Measurements from ENCODE around the gene F2RL1. TPM values are rescaled to one million over a fixed set of nuclear protein-coding genes. Genes with fewer than 3 reads are reported as not detected.
"Not testable (repeated sequence)": the region's sequence is repeated elsewhere in the genome, so short reads cannot be mapped to it uniquely, and the experiment has no call there.

Gene F2RL1
- total RNA-seq, 1 experiment from 2014 or later: 23.0 TPM

DNA sequence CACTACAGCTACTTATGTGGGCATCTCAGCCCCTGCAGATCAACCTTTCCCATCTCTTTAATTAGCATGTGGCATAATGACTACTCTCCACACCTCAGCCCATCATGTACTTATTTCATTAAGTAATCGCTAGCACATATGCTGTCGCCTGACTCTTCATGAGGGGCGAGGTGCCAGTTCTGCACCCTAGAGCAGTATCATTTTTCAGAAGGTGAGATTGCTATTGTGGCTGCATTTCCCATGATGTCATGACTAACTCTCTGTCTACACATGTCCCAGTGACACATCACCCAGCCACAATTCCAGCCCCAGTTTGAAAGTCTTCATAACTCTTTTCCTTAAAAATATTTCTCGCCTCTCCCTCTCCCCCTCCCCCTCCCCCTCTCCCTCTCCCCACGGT is 7.6 kb upstream of the F2RL1 start:
- Histone ChIP-seq H4K20me1 (ENCODE audit: control insufficient read depth, insufficient read depth, insufficient read length) (no peaks in the 10 kb centered on the region), H2BK12ac (ENCODE audit: insufficient read length, low read depth, low read length) (no peak overlapping the region), H3K4ac (ENCODE audit: low read depth, low read length) (no peak overlapping the region), H2AK5ac (ENCODE audit: insufficient read length, low read length) (no peak overlapping the region), H3K79me1 (ENCODE audit: insufficient read depth, low read depth, low read length, poor library complexity, severe bottlenecking) (no peaks in the 10 kb centered on the region), H3K23me2 (ENCODE audit: insufficient read length, low read depth, low read length, poor library complexity, severe bottlenecking) (no peaks in the 10 kb centered on the region), H3T11ph (ENCODE audit: low read length) (no peak overlapping the region), H2BK20ac (ENCODE audit: low read depth, low read length, poor library complexity, severe bottlenecking) (no peak overlapping the region), H3K4me1 (ENCODE audit: insufficient read depth, low read length) (peaks cover 8% of the 10 kb centered on the region), H3K4me2 (ENCODE audit: insufficient read depth, insufficient read length, low read length) (no peak overlapping the region), H3K27me3 (ENCODE audit: insufficient read depth, low read length) (no peaks in the 10 kb centered on the region), H2AFZ (ENCODE audit: low read length) (no peak overlapping the region), H3K79me2 (ENCODE audit: insufficient read depth, low read length) (no peaks in the 10 kb centered on the region), H3K18ac (ENCODE audit: insufficient read length, low read depth, low read length) (no peak overlapping the region), H3K56ac (ENCODE audit: insufficient read length, low read depth, low read length) (no peak overlapping the region), H2BK5ac (ENCODE audit: insufficient read length, low read length) (no peak overlapping the region), H4K8ac (replicated peaks; ENCODE audit: insufficient read length, low read depth, low read length) (no peak overlapping the region), H3K9ac (ENCODE audit: extremely low read depth, insufficient read length, low read length) (no peak overlapping the region), H3K27ac (ENCODE audit: insufficient read length, low read depth, low read length) (no peak overlapping the region), H3K14ac (ENCODE audit: insufficient read depth, low read length) (no peak overlapping the region), H4K91ac (ENCODE audit: insufficient read length, low read depth, low read length) (no peak overlapping the region), H3K9me3 (ENCODE audit: control insufficient read depth, low read depth, low read length) (no peaks in the 10 kb centered on the region), H2BK120ac (ENCODE audit: low read depth, low read length, poor library complexity, severe bottlenecking) (no peak overlapping the region), H2BK15ac (ENCODE audit: low read depth, low read length) (no peak overlapping the region), H3K23ac (ENCODE audit: insufficient read length, low read depth, low read length) (no peak overlapping the region), H4K5ac (ENCODE audit: insufficient read length, low read depth, low read length) (no peak overlapping the region)
- Mint-ChIP-seq H3K9me3 (peaks cover 16 to 21% of the 10 kb centered on the region in 2 experiments), H3K4me1 (peaks cover 28 to 42% of the 10 kb centered on the region in 2 experiments), H3K4me3 (no peak overlapping the region), H3K27ac (no peak overlapping the region), H3K27me3 (ENCODE audit: low read depth) (peaks cover 6% of the 10 kb centered on the region), H3K36me3 (ENCODE audit: insufficient read depth in 1 of 3, low read depth in 3 of 3) (peaks cover 11 to 16% (median 12%) of the 10 kb centered on the region in 3 experiments)
- TF ChIP-seq, protein P1, sequence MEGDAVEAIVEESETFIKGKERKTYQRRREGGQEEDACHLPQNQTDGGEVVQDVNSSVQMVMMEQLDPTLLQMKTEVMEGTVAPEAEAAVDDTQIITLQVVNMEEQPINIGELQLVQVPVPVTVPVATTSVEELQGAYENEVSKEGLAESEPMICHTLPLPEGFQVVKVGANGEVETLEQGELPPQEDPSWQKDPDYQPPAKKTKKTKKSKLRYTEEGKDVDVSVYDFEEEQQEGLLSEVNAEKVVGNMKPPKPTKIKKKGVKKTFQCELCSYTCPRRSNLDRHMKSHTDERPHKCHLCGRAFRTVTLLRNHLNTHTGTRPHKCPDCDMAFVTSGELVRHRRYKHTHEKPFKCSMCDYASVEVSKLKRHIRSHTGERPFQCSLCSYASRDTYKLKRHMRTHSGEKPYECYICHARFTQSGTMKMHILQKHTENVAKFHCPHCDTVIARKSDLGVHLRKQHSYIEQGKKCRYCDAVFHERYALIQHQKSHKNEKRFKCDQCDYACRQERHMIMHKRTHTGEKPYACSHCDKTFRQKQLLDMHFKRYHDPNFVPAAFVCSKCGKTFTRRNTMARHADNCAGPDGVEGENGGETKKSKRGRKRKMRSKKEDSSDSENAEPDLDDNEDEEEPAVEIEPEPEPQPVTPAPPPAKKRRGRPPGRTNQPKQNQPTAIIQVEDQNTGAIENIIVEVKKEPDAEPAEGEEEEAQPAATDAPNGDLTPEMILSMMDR (conservative IDR thresholded peaks at IDR 0.05): no peak
- 100% methylated on average over 1 of the region's 5 CpGs for WGBS (ENCODE audit: extremely low coverage, insufficient read length, low lambda C conversion rate)
- no peak for DNase-seq

DNA sequence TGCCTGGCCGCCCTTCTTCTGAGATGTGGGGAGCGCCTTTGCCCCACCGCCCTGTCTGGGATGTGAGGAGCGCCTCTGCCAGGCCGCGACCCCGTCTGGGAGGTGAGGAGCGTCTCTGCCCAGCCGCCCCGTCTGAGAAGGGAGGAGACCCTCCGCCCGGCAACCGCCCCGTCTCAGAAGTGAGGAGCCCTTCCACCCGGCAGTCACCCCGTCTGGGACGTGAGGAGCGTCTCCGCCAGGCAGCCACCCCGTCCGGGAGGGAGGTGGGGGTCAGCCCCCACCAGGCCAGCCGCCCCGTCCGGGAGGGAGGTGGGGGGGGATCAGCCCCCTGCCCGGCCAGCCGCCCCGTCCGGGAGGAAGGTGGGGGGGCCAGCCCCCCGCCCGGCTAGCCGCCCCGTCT is 6.6 kb upstream of the F2RL1 start:
- not testable (repeated sequence) for H3K23ac ChIP-seq (ENCODE audit: insufficient read length, low read depth, low read length); H3K79me2 ChIP-seq (ENCODE audit: insufficient read depth, low read length); H3K18ac ChIP-seq (ENCODE audit: insufficient read length, low read depth, low read length); H4K20me1 ChIP-seq (ENCODE audit: control insufficient read depth, insufficient read depth, insufficient read length); DNase-seq; H3K4me1 ChIP-seq (ENCODE audit: insufficient read depth, low read length); H2BK120ac ChIP-seq (ENCODE audit: low read depth, low read length, poor library complexity, severe bottlenecking); H2BK12ac ChIP-seq (ENCODE audit: insufficient read length, low read depth, low read length); H3K4me2 ChIP-seq (ENCODE audit: insufficient read depth, insufficient read length, low read length); H2BK5ac ChIP-seq (ENCODE audit: insufficient read length, low read length); H4K8ac ChIP-seq (replicated peaks; ENCODE audit: insufficient read length, low read depth, low read length); H3K9ac ChIP-seq (ENCODE audit: extremely low read depth, insufficient read length, low read length); H2AFZ ChIP-seq (ENCODE audit: low read length); H3T11ph ChIP-seq (ENCODE audit: low read length); H4K5ac ChIP-seq (ENCODE audit: insufficient read length, low read depth, low read length); H3K27me3 ChIP-seq (ENCODE audit: insufficient read depth, low read length); H2BK15ac ChIP-seq (ENCODE audit: low read depth, low read length); H3K56ac ChIP-seq (ENCODE audit: insufficient read length, low read depth, low read length); H3K4me3 Mint-ChIP-seq; H4K91ac ChIP-seq (ENCODE audit: insufficient read length, low read depth, low read length); H3K4ac ChIP-seq (ENCODE audit: low read depth, low read length); H3K23me2 ChIP-seq (ENCODE audit: insufficient read length, low read depth, low read length, poor library complexity, severe bottlenecking); H3K27ac Mint-ChIP-seq; H3K79me1 ChIP-seq (ENCODE audit: insufficient read depth, low read depth, low read length, poor library complexity, severe bottlenecking); H3K14ac ChIP-seq (ENCODE audit: insufficient read depth, low read length); H3K9me3 ChIP-seq (ENCODE audit: control insufficient read depth, low read depth, low read length); H3K27ac ChIP-seq (ENCODE audit: insufficient read length, low read depth, low read length); H2AK5ac ChIP-seq (ENCODE audit: insufficient read length, low read length); H2BK20ac ChIP-seq (ENCODE audit: low read depth, low read length, poor library complexity, severe bottlenecking)
- Mint-ChIP-seq H3K36me3 (ENCODE audit: insufficient read depth in 1 of 3, low read depth in 3 of 3) (peaks cover 11 to 16% (median 12%) of the 10 kb centered on the region in 3 experiments), H3K27me3 (ENCODE audit: low read depth) (peaks cover 14% of the 10 kb centered on the region), H3K9me3 (peaks cover 16 to 21% of the 10 kb centered on the region in 2 experiments), H3K4me1 (peaks cover 23 to 33% of the 10 kb centered on the region in 2 experiments)
- no CpG with 5 or more reads among the region's 32 CpGs for WGBS (ENCODE audit: extremely low coverage, insufficient read length, low lambda C conversion rate)
